Gastrocnemius medialis (tissue), 4 donors: ENCODE results near the gene RGCC.

ENCODE experiments used
- CTCF ChIP-seq, 5 experiments: fragments of 450-650 bp in 3 of 5; fragments of 200-600 bp in 2 of 5; sonication (generic) in 2 of 5; IDR thresholded peaks in 4 of 5; conservative IDR thresholded peaks in 1 of 5; 1 replicate in 4 of 5; 2 replicates in 1 of 5; pipeline ENCODE4 v1.5.1; 2016 to 2019; ENCODE audit warnings: antibody characterized with exemption in 5 of 5, mild to moderate bottlenecking in 3 of 5, moderate library complexity in 3 of 5
- POLR2A ChIP-seq, 2 donors: fragments of 450-650 bp; IDR thresholded peaks; one replicate each; pipeline ENCODE4 v1.6.1; 2017; ENCODE audit warnings: antibody characterized with exemption in 2 of 2, mild to moderate bottlenecking in 2 of 2, moderate library complexity in 2 of 2

- no peak for TF ChIP-seq CTCF (IDR thresholded peaks at IDR 0.05 in 4 of 5, conservative IDR thresholded peaks at IDR 0.05 in 1 of 5)
- TF ChIP-seq POLR2A (IDR thresholded peaks at IDR 0.05) = no peak
These were observed 29.7 kb upstream of the RGCC start for GRCh38 chr13:41427666-41428065.
